AG09309 (cell line): ENCODE data around the gene RYR2.

Experiments
- DNase-seq: peaks from one replicate; pipeline ENCODE4 v3.0.0-alpha.2; 2010; ENCODE audit warnings: low read depth
- H3K4me3 ChIP-seq: 2 replicates; pipeline ENCODE4 v1.5.1; 2011; ENCODE audit warnings: mild to moderate bottlenecking, low read depth, low read length, moderate library complexity; ENCODE audit not compliant: control insufficient read depth
- TF ChIP-seq, protein P1 (sequence below): IDR thresholded peaks from 2 replicates; pipeline ENCODE4 v1.5.1; 2011; ENCODE audit warnings: mild to moderate bottlenecking, low read depth, low read length, inconsistent platforms; ENCODE audit not compliant: insufficient read depth, control insufficient read depth; ENCODE audit errors: missing control alignments

Gene RYR2

DNA sequence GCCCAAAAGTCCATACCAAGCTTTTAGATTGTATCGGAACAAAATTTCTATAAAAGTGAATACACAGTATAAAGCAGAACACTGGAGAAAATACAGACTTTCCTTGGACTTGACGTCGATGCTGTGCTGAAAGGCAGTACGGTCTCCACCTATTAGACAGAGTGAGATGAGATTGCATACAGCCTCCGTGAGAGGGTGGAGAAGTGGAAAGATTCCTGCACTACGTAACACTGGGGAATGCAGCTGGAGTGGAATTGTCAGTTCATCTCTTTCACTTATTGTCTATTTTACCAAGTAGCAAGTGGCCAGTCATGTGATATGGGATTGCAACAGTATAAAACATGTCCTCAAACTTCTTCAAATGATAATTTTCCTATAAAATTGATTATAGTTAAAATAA, 639.2 kb downstream of the RYR2 start:
- H3K4me3 ChIP-seq = no peak overlapping the region
- TF ChIP-seq, protein P1, sequence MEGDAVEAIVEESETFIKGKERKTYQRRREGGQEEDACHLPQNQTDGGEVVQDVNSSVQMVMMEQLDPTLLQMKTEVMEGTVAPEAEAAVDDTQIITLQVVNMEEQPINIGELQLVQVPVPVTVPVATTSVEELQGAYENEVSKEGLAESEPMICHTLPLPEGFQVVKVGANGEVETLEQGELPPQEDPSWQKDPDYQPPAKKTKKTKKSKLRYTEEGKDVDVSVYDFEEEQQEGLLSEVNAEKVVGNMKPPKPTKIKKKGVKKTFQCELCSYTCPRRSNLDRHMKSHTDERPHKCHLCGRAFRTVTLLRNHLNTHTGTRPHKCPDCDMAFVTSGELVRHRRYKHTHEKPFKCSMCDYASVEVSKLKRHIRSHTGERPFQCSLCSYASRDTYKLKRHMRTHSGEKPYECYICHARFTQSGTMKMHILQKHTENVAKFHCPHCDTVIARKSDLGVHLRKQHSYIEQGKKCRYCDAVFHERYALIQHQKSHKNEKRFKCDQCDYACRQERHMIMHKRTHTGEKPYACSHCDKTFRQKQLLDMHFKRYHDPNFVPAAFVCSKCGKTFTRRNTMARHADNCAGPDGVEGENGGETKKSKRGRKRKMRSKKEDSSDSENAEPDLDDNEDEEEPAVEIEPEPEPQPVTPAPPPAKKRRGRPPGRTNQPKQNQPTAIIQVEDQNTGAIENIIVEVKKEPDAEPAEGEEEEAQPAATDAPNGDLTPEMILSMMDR = no peak
- no peak for DNase-seq

DNA sequence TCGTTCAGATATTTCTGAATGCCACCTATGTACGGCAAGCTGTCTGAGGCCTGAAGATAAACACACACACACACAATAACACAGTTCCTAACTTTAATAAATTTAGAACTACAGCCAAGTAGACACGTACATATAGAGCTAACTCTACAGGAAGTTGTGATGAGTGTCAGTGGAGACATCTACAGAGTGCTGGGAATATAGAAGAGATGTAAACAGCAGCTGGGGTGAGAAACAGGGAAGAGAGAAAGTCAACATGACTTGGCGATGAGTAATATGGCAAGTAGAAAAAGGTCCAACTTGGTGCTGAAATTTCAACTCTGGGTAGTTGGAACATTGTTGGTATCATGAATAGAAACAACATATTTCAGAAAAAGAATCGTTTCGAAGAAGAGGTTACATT, 642.3 kb downstream of the RYR2 start:
- no peak overlapping the region for H3K4me3 ChIP-seq
- no peak for DNase-seq
- TF ChIP-seq, protein P1 = no peak

DNA sequence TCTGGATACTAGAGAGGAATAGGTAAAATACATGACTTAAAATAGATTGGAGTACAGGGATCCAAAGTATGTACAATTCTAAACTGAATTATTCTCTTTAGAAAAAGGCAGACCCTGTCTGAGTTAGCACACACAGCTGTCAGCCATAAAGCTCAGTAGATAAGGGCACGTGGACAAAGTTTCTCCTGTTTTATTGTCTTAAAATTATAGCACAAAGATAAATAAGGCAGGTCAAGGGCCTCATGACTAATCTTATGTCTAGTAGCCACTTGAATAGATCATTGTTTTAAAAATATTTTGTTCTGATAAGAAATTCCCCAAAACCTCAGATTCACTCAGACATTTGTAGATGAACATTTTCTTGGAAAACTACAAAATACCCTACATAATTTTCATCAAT, 643.6 kb downstream of the RYR2 start:
- no peak overlapping the region for H3K4me3 ChIP-seq
- DNase-seq = no peak
- TF ChIP-seq, protein P1 = no peak

GRCh38 chr1:237687804-237688203, 645.8 kb downstream of the RYR2 start:
- H3K4me3 ChIP-seq = no peak overlapping the region
- no peak for DNase-seq
- TF ChIP-seq, protein P1 = no peak

DNA sequence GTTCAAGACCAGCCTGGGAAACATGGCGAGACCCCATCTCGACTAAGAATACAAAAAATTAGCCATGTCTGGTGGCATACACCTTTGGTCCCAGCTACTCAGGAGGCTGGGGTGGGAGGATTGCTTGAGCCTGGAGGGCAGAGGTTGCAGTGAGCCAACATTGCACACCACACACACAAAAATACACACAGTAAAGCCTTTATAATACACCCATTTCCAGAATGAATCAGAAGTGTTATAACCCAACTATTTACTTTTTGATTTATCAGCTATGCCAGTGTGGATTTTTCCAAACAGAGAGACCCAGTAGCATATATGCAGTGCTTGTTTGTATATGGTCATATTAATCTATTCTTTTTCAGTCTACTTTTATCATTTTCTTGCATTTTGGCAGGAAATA, 648.7 kb downstream of the RYR2 start:
- H3K4me3 ChIP-seq = no peak overlapping the region
- DNase-seq = no peak
- TF ChIP-seq, protein P1 = no peak

DNA sequence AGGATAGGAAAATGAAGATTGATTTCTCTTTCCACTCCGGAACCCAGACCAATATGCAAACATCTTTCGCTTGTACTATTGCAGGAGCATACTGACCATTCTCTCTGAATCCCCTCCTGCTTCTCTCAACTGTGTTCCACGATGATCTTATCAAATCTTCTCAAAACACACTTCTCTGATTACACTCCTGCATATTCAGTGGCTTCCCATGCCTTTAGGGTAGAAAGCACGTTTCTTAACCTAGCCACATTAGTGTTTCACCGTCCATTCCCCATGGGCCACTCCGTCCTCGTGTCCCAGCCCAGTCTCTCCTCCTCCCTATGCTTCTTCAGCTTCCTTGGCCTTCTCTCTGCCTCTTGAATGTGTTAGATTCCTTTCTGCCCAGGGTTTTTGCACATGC, 650.3 kb downstream of the RYR2 start:
- DNase-seq = no peak
- TF ChIP-seq, protein P1 = no peak
- H3K4me3 ChIP-seq = no peak overlapping the region

DNA sequence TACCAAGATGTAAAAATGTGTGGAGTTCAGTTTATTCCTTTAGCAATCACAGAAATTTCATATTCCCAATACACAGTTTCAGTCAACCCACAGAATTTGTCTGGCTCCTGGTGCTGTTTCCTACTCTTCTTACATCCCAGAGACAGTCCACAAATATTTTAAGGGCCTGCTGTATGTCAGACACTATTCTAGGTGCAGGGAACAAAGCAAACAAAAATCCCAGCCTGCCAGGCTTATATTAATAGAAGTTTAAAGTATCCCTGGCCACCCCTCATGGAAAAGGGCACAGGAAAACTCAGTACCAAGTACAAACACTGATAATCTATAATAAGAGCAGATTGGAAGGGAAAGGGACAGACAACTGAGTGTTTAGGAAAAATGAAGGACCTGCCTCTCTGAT, 653.9 kb downstream of the RYR2 start:
- no peak for DNase-seq
- TF ChIP-seq, protein P1 = no peak
- H3K4me3 ChIP-seq = no peak overlapping the region
